Measurements from ENCODE around the gene CTSH.

DNA sequence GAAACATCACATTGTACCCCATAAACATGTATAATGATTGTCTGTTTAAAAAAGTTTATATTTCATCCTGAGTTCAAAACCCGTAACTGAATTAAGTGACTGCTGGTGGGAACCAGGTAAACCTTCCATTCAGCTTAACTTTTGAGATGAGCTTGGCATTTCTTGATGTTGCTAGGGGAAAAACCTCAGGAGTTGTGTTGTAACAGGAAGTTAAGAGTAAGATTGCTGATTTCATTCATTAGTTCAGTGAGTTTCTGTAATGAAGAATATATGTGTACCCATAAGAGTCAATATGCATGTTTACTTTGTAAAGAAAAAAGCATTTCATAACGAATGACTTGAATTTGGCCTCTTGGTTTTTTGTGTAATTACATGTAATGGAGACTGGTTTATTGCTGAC, 32.5 kb downstream of the CTSH start:
- TF ChIP-seq, protein P1, sequence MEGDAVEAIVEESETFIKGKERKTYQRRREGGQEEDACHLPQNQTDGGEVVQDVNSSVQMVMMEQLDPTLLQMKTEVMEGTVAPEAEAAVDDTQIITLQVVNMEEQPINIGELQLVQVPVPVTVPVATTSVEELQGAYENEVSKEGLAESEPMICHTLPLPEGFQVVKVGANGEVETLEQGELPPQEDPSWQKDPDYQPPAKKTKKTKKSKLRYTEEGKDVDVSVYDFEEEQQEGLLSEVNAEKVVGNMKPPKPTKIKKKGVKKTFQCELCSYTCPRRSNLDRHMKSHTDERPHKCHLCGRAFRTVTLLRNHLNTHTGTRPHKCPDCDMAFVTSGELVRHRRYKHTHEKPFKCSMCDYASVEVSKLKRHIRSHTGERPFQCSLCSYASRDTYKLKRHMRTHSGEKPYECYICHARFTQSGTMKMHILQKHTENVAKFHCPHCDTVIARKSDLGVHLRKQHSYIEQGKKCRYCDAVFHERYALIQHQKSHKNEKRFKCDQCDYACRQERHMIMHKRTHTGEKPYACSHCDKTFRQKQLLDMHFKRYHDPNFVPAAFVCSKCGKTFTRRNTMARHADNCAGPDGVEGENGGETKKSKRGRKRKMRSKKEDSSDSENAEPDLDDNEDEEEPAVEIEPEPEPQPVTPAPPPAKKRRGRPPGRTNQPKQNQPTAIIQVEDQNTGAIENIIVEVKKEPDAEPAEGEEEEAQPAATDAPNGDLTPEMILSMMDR (IDR thresholded peaks at IDR 0.05): no peak
- TF ChIP-seq, protein P2, sequence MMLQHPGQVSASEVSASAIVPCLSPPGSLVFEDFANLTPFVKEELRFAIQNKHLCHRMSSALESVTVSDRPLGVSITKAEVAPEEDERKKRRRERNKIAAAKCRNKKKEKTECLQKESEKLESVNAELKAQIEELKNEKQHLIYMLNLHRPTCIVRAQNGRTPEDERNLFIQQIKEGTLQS (CRISPR knock-in tag; conservative IDR thresholded peaks at IDR 0.05): no peak
- no peak for TF ChIP-seq FOXJ3 (CRISPR knock-in tag; IDR thresholded peaks at IDR 0.05; ENCODE audit: borderline replicate concordance)
- no peak for TF ChIP-seq NR2C2 (CRISPR knock-in tag; IDR thresholded peaks at IDR 0.05)
- TF ChIP-seq, protein P3, sequence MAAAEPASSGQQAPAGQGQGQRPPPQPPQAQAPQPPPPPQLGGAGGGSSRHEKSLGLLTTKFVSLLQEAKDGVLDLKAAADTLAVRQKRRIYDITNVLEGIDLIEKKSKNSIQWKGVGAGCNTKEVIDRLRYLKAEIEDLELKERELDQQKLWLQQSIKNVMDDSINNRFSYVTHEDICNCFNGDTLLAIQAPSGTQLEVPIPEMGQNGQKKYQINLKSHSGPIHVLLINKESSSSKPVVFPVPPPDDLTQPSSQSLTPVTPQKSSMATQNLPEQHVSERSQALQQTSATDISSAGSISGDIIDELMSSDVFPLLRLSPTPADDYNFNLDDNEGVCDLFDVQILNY (CRISPR knock-in tag; IDR thresholded peaks at IDR 0.05): no peak
- TF ChIP-seq, protein P4, sequence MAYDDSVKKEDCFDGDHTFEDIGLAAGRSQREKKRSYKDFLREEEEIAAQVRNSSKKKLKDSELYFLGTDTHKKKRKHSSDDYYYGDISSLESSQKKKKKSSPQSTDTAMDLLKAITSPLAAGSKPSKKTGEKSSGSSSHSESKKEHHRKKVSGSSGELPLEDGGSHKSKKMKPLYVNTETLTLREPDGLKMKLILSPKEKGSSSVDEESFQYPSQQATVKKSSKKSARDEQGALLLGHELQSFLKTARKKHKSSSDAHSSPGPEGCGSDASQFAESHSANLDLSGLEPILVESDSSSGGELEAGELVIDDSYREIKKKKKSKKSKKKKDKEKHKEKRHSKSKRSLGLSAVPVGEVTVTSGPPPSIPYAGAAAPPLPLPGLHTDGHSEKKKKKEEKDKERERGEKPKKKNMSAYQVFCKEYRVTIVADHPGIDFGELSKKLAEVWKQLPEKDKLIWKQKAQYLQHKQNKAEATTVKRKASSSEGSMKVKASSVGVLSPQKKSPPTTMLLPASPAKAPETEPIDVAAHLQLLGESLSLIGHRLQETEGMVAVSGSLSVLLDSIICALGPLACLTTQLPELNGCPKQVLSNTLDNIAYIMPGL (CRISPR knock-in tag; IDR thresholded peaks at IDR 0.05): no peak
- no peak for TF ChIP-seq ELF4 (CRISPR knock-in tag; IDR thresholded peaks at IDR 0.05; ENCODE audit: low read depth)
- TF ChIP-seq GABPB1 (CRISPR knock-in tag; IDR thresholded peaks at IDR 0.05): no peak
- no peak for TF ChIP-seq TCF7 (CRISPR knock-in tag; IDR thresholded peaks at IDR 0.05; ENCODE audit: low read depth)
- TF ChIP-seq, protein P5, sequence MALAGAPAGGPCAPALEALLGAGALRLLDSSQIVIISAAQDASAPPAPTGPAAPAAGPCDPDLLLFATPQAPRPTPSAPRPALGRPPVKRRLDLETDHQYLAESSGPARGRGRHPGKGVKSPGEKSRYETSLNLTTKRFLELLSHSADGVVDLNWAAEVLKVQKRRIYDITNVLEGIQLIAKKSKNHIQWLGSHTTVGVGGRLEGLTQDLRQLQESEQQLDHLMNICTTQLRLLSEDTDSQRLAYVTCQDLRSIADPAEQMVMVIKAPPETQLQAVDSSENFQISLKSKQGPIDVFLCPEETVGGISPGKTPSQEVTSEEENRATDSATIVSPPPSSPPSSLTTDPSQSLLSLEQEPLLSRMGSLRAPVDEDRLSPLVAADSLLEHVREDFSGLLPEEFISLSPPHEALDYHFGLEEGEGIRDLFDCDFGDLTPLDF (CRISPR knock-in tag; IDR thresholded peaks at IDR 0.05): no peak
- TF ChIP-seq, protein P6, sequence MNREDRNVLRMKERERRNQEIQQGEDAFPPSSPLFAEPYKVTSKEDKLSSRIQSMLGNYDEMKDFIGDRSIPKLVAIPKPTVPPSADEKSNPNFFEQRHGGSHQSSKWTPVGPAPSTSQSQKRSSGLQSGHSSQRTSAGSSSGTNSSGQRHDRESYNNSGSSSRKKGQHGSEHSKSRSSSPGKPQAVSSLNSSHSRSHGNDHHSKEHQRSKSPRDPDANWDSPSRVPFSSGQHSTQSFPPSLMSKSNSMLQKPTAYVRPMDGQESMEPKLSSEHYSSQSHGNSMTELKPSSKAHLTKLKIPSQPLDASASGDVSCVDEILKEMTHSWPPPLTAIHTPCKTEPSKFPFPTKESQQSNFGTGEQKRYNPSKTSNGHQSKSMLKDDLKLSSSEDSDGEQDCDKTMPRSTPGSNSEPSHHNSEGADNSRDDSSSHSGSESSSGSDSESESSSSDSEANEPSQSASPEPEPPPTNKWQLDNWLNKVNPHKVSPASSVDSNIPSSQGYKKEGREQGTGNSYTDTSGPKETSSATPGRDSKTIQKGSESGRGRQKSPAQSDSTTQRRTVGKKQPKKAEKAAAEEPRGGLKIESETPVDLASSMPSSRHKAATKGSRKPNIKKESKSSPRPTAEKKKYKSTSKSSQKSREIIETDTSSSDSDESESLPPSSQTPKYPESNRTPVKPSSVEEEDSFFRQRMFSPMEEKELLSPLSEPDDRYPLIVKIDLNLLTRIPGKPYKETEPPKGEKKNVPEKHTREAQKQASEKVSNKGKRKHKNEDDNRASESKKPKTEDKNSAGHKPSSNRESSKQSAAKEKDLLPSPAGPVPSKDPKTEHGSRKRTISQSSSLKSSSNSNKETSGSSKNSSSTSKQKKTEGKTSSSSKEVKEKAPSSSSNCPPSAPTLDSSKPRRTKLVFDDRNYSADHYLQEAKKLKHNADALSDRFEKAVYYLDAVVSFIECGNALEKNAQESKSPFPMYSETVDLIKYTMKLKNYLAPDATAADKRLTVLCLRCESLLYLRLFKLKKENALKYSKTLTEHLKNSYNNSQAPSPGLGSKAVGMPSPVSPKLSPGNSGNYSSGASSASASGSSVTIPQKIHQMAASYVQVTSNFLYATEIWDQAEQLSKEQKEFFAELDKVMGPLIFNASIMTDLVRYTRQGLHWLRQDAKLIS (CRISPR knock-in tag; IDR thresholded peaks at IDR 0.05; ENCODE audit: borderline replicate concordance): no peak
- no peak for TF ChIP-seq CBFB (CRISPR knock-in tag; IDR thresholded peaks at IDR 0.05; ENCODE audit: low read depth)
- no peak for TF ChIP-seq TEAD4 (CRISPR knock-in tag; IDR thresholded peaks at IDR 0.05)
- TF ChIP-seq NR1H2 (CRISPR knock-in tag; IDR thresholded peaks at IDR 0.05): no peak
